AG04450 (cell line): ENCODE data around the gene EBF3. TPM values are rescaled to one million over a fixed set of nuclear protein-coding genes. Genes with fewer than 3 reads are reported as not detected.

Experiments used
- CTCF ChIA-PET: fragments of 300-600, 350-600 bp; formaldehyde crosslinking; extraction: SDS; loops from one replicate; lab custom pipeline; 2022; ENCODE audit warnings: antibody characterized with exemption, inconsistent platforms; lab: Charles Lee
- POLR2A ChIA-PET: fragments of 350-600 bp; formaldehyde crosslinking; extraction: SDS; loops from one replicate; lab custom pipeline; 2021; ENCODE audit warnings: antibody characterized with exemption, inconsistent platforms; lab: Yijun Ruan, JAX
- DNase-seq: peaks from one replicate; pipeline ENCODE4 v3.0.0-alpha.2; 2011; ENCODE audit warnings: low read depth, low spot score
- H3K27ac ChIP-seq: one replicate; pipeline ENCODE4 v1.5.1; 2012; ENCODE audit warnings: low read depth, low read length, control low read depth
- H3K27me3 ChIP-seq: one replicate; pipeline ENCODE4 v1.6.0; 2012; ENCODE audit warnings: low read length; ENCODE audit not compliant: control insufficient read depth, insufficient read depth
- H3K4me3 ChIP-seq: 2 replicates; pipeline ENCODE4 v1.5.1; 2011; ENCODE audit warnings: mild to moderate bottlenecking, low read depth, low read length, control low read depth
- H3K9me3 ChIP-seq: 2 replicates; pipeline ENCODE4 v1.5.1; 2012; ENCODE audit warnings: low read length; ENCODE audit not compliant: control insufficient read depth, insufficient read depth
- CTCF ChIP-seq: IDR thresholded peaks from 2 replicates; pipeline ENCODE4 v1.5.1; 2011; ENCODE audit warnings: low read depth, low read length, control low read depth, inconsistent platforms
- polyA plus RNA-seq: library from polyadenylated mRNA; depleted of rRNA; stranded (reverse); fragments of >200 nt; gene quantifications from 2 replicates; pipeline ENCODE4 v1.2.3, GENCODE V29; 2011

EBF3 gene
- polyA plus RNA-seq, 1 experiment = 0.01 TPM

GRCh38 chr10:129799942-129800341 lies 164.1 kb downstream of the EBF3 start:
- DNase-seq = no peak
- Histone ChIP-seq H3K27ac (no peak overlapping the region), H3K4me3 (no peak overlapping the region), H3K27me3 (no peaks in the 10 kb centered on the region), H3K9me3 (peaks cover 42% of the 10 kb centered on the region)
- no peak for TF ChIP-seq CTCF
- POLR2A ChIA-PET = no interaction called here
- CTCF ChIA-PET = no interaction called here

DNA sequence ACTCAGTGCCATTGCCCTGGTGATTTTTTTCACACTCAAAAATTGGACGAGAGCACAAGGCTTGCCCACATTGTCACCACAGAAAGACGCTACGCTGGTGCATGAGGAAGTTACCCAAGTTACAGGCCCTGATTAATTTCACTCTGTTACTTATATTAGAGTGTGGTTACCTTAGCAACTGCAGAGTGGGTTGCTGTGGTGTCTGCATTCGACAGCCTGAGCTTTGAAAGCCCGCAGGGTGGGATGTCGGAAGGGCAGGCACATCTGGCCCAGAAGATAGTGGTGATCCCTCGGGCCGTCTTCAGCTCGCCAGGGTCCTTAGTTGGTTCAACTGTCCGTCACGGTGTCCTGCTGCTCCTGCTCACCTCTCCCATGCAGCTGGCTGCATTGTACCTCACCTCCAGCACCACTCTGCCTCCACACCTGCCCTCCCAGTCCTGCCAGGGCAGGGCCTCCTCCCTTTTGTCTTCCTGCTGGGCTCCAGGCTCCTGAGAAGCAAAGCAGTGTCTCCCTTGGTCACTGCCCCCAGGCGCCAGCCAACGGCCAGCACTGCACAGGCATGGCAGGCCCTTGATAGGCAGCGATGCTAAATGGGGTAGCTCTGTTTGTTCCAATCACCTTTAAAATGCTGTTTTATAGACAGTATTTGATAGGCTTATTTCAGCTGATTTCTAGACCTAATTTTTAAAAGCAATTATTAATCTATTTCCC lies 167.2 kb downstream of the EBF3 start:
- CTCF ChIA-PET = no interaction called here
- Histone ChIP-seq H3K4me3 (no peak overlapping the region), H3K9me3 (peaks cover 60% of the 10 kb centered on the region), H3K27ac (no peak overlapping the region), H3K27me3 (no peaks in the 10 kb centered on the region)
- DNase-seq = no peak
- TF ChIP-seq CTCF = no peak
- POLR2A ChIA-PET = no interaction called here

- no peak for TF ChIP-seq CTCF
- Histone ChIP-seq H3K4me3 (no peak overlapping the region), H3K27me3 (no peaks in the 10 kb centered on the region), H3K9me3 (peaks cover 48% of the 10 kb centered on the region), H3K27ac (no peak overlapping the region)
- ChIA-PET CTCF (no interaction called here), POLR2A (no interaction called here)
- no peak for DNase-seq
Measured at GRCh38 chr10:129793996-129794395, 170.1 kb downstream of the EBF3 start.

- TF ChIP-seq CTCF = no peak
- H3K27me3 ChIP-seq = no peaks in the 10 kb centered on the region
- POLR2A ChIA-PET = no interaction called here
- CTCF ChIA-PET = no interaction called here
- H3K4me3 ChIP-seq = no peak overlapping the region
- no peak overlapping the region for H3K27ac ChIP-seq
- H3K9me3 ChIP-seq = peaks cover 53% of the 10 kb centered on the region
- DNase-seq = no peak
Measured at GRCh38 chr10:129793479-129793878, 170.6 kb downstream of the EBF3 start.

GRCh38 chr10:129792864-129793263 lies 171.2 kb downstream of the EBF3 start:
- Histone ChIP-seq H3K4me3 (no peak overlapping the region), H3K27me3 (no peaks in the 10 kb centered on the region), H3K9me3 (peaks cover 58% of the 10 kb centered on the region), H3K27ac (no peak overlapping the region)
- CTCF ChIA-PET = no interaction called here
- POLR2A ChIA-PET = no interaction called here
- no peak for DNase-seq
- no peak for TF ChIP-seq CTCF
